Liver (tissue), 9 donors: ENCODE measurements around the gene DOCK10. TPM values are rescaled to one million over a fixed set of nuclear protein-coding genes. Genes with fewer than 3 reads are reported as not detected.

Experiments used
- DNase-seq: peaks from one replicate; pipeline ENCODE4 v3.0.0-alpha.2; 2017; ENCODE audit warnings: low spot score
- H3K27ac ChIP-seq, 2 donors: one replicate each; pipeline ENCODE4 v1.7.0; 2013; ENCODE audit warnings: inconsistent platforms in 2 of 2, low read length in 2 of 2, control low read depth in 1 of 2, low read depth in 1 of 2, mild to moderate bottlenecking in 1 of 2
- H3K27me3 ChIP-seq, 4 donors: one replicate each; pipeline versions ENCODE4 v1.6.1 to v1.7.0; 2013; ENCODE audit warnings: low read length in 3 of 4, inconsistent platforms in 1 of 4, mild to moderate bottlenecking in 1 of 4, moderate library complexity in 1 of 4; ENCODE audit not compliant: control insufficient read depth in 4 of 4, insufficient read depth in 4 of 4
- H3K36me3 ChIP-seq, 4 donors: one replicate each; pipeline versions ENCODE4 v1.6.1 to v1.7.0; 2013; ENCODE audit warnings: low read length in 3 of 4, mild to moderate bottlenecking in 3 of 4, low read depth in 1 of 4, moderate library complexity in 1 of 4; ENCODE audit not compliant: control insufficient read depth in 4 of 4, insufficient read depth in 3 of 4
- H3K4me1 ChIP-seq, 4 donors: one replicate each; pipeline versions ENCODE4 v1.6.1 to v1.7.0; 2013; ENCODE audit warnings: low read length in 3 of 4, mild to moderate bottlenecking in 3 of 4, moderate library complexity in 1 of 4; ENCODE audit not compliant: control insufficient read depth in 4 of 4, insufficient read depth in 4 of 4
- H3K4me3 ChIP-seq, 3 donors: one replicate each; pipeline versions ENCODE4 v1.6.1 to v1.7.0; 2013; ENCODE audit warnings: low read length in 3 of 3, control low read depth in 1 of 3, low read depth in 1 of 3, mild to moderate bottlenecking in 1 of 3
- H3K9ac ChIP-seq, 2 donors: one replicate each; pipeline ENCODE4 v1.7.0; 2013; ENCODE audit warnings: low read length in 2 of 2, mild to moderate bottlenecking in 2 of 2, moderate library complexity in 2 of 2, control low read depth in 1 of 2, low read depth in 1 of 2
- H3K9me3 ChIP-seq, 4 donors: one replicate each; pipeline versions ENCODE4 v1.6.1 to v1.7.0; 2013; ENCODE audit warnings: low read length in 3 of 4; ENCODE audit not compliant: control insufficient read depth in 4 of 4
- EGR1 ChIP-seq, 2 donors: IDR thresholded peaks; 2 replicates each; pipeline ENCODE4 v1.6.1; 2016 to 2018; ENCODE audit warnings: antibody characterized with exemption in 2 of 2, low read depth in 2 of 2
- FOXA1 ChIP-seq: IDR thresholded peaks from 2 replicates; pipeline ENCODE4 v1.6.1; 2016; ENCODE audit warnings: antibody characterized with exemption
- GABPA ChIP-seq, 2 donors: IDR thresholded peaks in 1 of 2; conservative IDR thresholded peaks in 1 of 2; 2 replicates each; pipeline ENCODE4 v1.6.1; 2016; ENCODE audit warnings: antibody characterized with exemption in 2 of 2, mild to moderate bottlenecking in 1 of 2, moderate library complexity in 1 of 2
- HNF4A ChIP-seq, 2 donors: conservative IDR thresholded peaks; 2 replicates each; pipeline ENCODE4 v1.6.1; 2016; ENCODE audit warnings: antibody characterized with exemption in 2 of 2, mild to moderate bottlenecking in 2 of 2
- JUND ChIP-seq, 2 donors: IDR thresholded peaks; 2 replicates each; pipeline ENCODE4 v1.6.1; 2016; ENCODE audit warnings: antibody characterized with exemption in 2 of 2
- NR2F2 ChIP-seq: IDR thresholded peaks from 2 replicates; pipeline ENCODE4 v1.6.1; 2016; ENCODE audit warnings: antibody characterized with exemption
- RAD21 ChIP-seq, 2 donors: IDR thresholded peaks; 2 replicates each; pipeline ENCODE4 v1.6.1; 2016; ENCODE audit warnings: antibody characterized with exemption in 2 of 2, mild to moderate bottlenecking in 2 of 2
- RXRA ChIP-seq, 2 donors: IDR thresholded peaks; 2 replicates each; pipeline ENCODE4 v1.6.1; 2017 to 2018; ENCODE audit warnings: antibody characterized with exemption in 2 of 2, mild to moderate bottlenecking in 1 of 2
- SP1 ChIP-seq: IDR thresholded peaks from 2 replicates; pipeline ENCODE4 v1.6.1; 2018; ENCODE audit warnings: antibody characterized with exemption, mild to moderate bottlenecking
- TAF1 ChIP-seq: conservative IDR thresholded peaks from 2 replicates; pipeline ENCODE4 v1.6.1; 2016; ENCODE audit warnings: antibody characterized with exemption, mild to moderate bottlenecking
- WGBS: extraction: QIAGEN DNeasy Blood & Tissue Kit; methylation state at CpG from one replicate; pipeline ENCODE4 v1.1.7; 2013; 5-methylcytosine and 5-hydroxymethylcytosine counted together
- polyA plus RNA-seq, 2 donors: library from polyadenylated mRNA; stranded (reverse) in 1 of 2; unstranded in 1 of 2; fragments of 200-250 nt in 1 of 2; fragments of >200 nt in 1 of 2; fragmentation: Nextera tagmentation in 1 of 2; extraction: Ambion mirVana in 1 of 2; gene quantifications; one replicate each; pipeline versions ENCODE4 v1.2.1 to v1.2.3, GENCODE V29; 2013 to 2015
- total RNA-seq, 2 donors: library from RNA; depleted of rRNA; stranded (reverse); fragments of >200 nt; gene quantifications; one replicate each; pipeline ENCODE4 v1.2.3, GENCODE V29; 2014
- TF ChIP-seq, protein P1 (sequence below): fragments of 150-350 bp; IDR thresholded peaks from 2 replicates; pipeline ENCODE4 v1.5.1; 2017; ENCODE audit warnings: improper control_type of control experiment, low read depth, low read length; ENCODE audit not compliant: missing input control
- TF ChIP-seq, protein P2 (sequence below): IDR thresholded peaks from 2 replicates; pipeline ENCODE4 v1.6.1; 2016; ENCODE audit warnings: antibody characterized with exemption
- TF ChIP-seq, protein P3 (sequence below): IDR thresholded peaks from 2 replicates; pipeline ENCODE4 v1.6.1; 2016; ENCODE audit warnings: antibody characterized with exemption, mild to moderate bottlenecking
- TF ChIP-seq, protein P4 (sequence below): IDR thresholded peaks from 2 replicates; pipeline ENCODE4 v1.6.1; 2016; ENCODE audit warnings: antibody characterized with exemption
- donor health status: healthy.
- donor health status: healthy.
- donor health status: healthy.
- donor health status: healthy.
- donor health status: healthy.

The DOCK10 gene
- total and polyA plus RNA-seq, 4 donors: 1.2 to 15.3 (median 6.8) TPM

DNA sequence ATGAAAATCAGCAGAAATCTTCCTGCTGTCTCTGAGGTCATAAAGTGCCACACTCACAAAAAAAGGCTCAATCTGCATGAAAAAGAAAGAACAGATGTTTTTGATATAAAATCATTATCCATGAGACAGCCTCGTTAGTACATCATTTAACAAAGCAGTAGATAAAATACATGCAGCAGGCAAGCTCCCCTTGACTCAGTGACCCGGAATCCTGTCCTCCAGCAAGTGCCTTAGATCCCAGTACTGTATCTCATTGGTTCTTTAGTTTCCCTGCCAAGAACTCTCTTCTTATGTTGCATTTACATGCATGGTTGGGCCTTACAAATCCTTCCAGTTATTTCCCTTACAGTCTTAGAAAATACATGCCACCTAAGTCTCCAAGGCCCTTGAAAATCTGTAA, 177.3 kb downstream of the DOCK10 start:
- TF ChIP-seq RAD21 (IDR thresholded peaks at IDR 0.05): no peak
- TF ChIP-seq EGR1 (IDR thresholded peaks at IDR 0.05; ENCODE audit: low read depth in 2 of 2): no peak
- TF ChIP-seq FOXA1: no peak
- TF ChIP-seq, protein P1, sequence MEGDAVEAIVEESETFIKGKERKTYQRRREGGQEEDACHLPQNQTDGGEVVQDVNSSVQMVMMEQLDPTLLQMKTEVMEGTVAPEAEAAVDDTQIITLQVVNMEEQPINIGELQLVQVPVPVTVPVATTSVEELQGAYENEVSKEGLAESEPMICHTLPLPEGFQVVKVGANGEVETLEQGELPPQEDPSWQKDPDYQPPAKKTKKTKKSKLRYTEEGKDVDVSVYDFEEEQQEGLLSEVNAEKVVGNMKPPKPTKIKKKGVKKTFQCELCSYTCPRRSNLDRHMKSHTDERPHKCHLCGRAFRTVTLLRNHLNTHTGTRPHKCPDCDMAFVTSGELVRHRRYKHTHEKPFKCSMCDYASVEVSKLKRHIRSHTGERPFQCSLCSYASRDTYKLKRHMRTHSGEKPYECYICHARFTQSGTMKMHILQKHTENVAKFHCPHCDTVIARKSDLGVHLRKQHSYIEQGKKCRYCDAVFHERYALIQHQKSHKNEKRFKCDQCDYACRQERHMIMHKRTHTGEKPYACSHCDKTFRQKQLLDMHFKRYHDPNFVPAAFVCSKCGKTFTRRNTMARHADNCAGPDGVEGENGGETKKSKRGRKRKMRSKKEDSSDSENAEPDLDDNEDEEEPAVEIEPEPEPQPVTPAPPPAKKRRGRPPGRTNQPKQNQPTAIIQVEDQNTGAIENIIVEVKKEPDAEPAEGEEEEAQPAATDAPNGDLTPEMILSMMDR: no peak
- TF ChIP-seq RXRA (IDR thresholded peaks at IDR 0.05): no peak
- TF ChIP-seq, protein P2, sequence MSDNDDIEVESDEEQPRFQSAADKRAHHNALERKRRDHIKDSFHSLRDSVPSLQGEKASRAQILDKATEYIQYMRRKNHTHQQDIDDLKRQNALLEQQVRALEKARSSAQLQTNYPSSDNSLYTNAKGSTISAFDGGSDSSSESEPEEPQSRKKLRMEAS: no peak
- H3K27me3 ChIP-seq: no peaks in the 10 kb centered on the region
- no peaks in the 10 kb centered on the region for H3K4me1 ChIP-seq
- no peak for DNase-seq
- H3K27ac ChIP-seq: no peak overlapping the region
- 80% methylated on average over 2 of the region's 2 CpGs for WGBS
- no peak overlapping the region for H3K9ac ChIP-seq
- no peaks in the 10 kb centered on the region for H3K9me3 ChIP-seq
- H3K4me3 ChIP-seq: no peak overlapping the region
- H3K36me3 ChIP-seq: peaks cover 0 to 5% (median 1%) of the 10 kb centered on the region in 4 donors

DNA sequence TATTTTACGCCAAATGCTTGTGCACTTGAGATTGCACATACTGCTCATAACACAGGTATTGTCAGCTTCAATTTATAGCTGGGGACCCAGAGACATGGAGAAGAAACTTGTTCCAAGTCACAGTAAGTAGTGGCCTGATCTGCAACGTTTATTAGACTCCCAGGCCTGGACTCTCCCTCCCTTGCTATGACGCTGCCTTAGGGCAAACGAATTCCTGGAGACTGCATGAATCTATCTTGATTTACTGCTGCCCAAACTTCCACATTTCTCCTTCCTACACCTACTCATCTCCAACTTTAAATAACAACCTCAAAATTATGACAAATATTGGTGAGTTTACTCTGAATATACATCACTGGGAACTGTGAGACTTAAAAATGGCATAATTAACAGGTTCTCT, 181.0 kb downstream of the DOCK10 start:
- Histone ChIP-seq H3K4me1 (no peaks in the 10 kb centered on the region), H3K4me3 (no peak overlapping the region), H3K36me3 (peaks cover 0 to 8% (median 2%) of the 10 kb centered on the region in 4 donors), H3K9ac (no peak overlapping the region), H3K27me3 (no peaks in the 10 kb centered on the region), H3K27ac (no peak overlapping the region), H3K9me3 (no peaks in the 10 kb centered on the region)
- DNase-seq: no peak
- TF ChIP-seq, protein P2: no peak
- TF ChIP-seq, protein P3, sequence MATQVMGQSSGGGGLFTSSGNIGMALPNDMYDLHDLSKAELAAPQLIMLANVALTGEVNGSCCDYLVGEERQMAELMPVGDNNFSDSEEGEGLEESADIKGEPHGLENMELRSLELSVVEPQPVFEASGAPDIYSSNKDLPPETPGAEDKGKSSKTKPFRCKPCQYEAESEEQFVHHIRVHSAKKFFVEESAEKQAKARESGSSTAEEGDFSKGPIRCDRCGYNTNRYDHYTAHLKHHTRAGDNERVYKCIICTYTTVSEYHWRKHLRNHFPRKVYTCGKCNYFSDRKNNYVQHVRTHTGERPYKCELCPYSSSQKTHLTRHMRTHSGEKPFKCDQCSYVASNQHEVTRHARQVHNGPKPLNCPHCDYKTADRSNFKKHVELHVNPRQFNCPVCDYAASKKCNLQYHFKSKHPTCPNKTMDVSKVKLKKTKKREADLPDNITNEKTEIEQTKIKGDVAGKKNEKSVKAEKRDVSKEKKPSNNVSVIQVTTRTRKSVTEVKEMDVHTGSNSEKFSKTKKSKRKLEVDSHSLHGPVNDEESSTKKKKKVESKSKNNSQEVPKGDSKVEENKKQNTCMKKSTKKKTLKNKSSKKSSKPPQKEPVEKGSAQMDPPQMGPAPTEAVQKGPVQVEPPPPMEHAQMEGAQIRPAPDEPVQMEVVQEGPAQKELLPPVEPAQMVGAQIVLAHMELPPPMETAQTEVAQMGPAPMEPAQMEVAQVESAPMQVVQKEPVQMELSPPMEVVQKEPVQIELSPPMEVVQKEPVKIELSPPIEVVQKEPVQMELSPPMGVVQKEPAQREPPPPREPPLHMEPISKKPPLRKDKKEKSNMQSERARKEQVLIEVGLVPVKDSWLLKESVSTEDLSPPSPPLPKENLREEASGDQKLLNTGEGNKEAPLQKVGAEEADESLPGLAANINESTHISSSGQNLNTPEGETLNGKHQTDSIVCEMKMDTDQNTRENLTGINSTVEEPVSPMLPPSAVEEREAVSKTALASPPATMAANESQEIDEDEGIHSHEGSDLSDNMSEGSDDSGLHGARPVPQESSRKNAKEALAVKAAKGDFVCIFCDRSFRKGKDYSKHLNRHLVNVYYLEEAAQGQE: no peak
- TF ChIP-seq, protein P4, sequence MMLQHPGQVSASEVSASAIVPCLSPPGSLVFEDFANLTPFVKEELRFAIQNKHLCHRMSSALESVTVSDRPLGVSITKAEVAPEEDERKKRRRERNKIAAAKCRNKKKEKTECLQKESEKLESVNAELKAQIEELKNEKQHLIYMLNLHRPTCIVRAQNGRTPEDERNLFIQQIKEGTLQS: no peak
- TF ChIP-seq TAF1: no peak
- no peak for TF ChIP-seq HNF4A (conservative IDR thresholded peaks at IDR 0.05)
- no peak for TF ChIP-seq JUND (IDR thresholded peaks at IDR 0.05)
- TF ChIP-seq NR2F2: no peak
- TF ChIP-seq RXRA (IDR thresholded peaks at IDR 0.05): no peak
- TF ChIP-seq, protein P1: no peak
- TF ChIP-seq SP1: no peak
- TF ChIP-seq GABPA (IDR thresholded peaks at IDR 0.05 in 1 of 2, conservative IDR thresholded peaks at IDR 0.05 in 1 of 2): no peak
- WGBS: 77% methylated on average over 4 of the region's 4 CpGs
